Neural crest cell (in vitro differentiated cells): ENCODE results near the gene TMC5. TPM values are rescaled to one million over a fixed set of nuclear protein-coding genes. Genes with fewer than 3 reads are reported as not detected.

Source experiments
- DNase-seq: peaks from one replicate; pipeline ENCODE4 v3.0.0; 2021; ENCODE audit warnings: low read depth, mixed read lengths, low spot score
- H3K27ac Mint-ChIP-seq: one replicate; pipeline ENCODE4 v1.8.0; 2021; ENCODE audit warnings: mild to moderate bottlenecking, mixed read lengths; ENCODE audit not compliant: unreplicated experiment
- H3K27me3 Mint-ChIP-seq: 2 replicates; pipeline ENCODE4 v1.8.0; 2021; ENCODE audit warnings: low read depth, mild to moderate bottlenecking, mixed read lengths
- H3K36me3 Mint-ChIP-seq: 2 replicates; pipeline ENCODE4 v1.8.0; 2021; ENCODE audit warnings: low read depth, mild to moderate bottlenecking, mixed read lengths
- H3K4me1 Mint-ChIP-seq: 2 replicates; pipeline ENCODE4 v1.8.0; 2021; ENCODE audit warnings: mixed read lengths
- H3K4me3 Mint-ChIP-seq: one replicate; pipeline ENCODE4 v1.8.0; 2021; ENCODE audit warnings: mild to moderate bottlenecking, mixed read lengths
- H3K9me3 Mint-ChIP-seq: 2 replicates; pipeline ENCODE4 v1.8.0; 2021; ENCODE audit warnings: mixed read lengths
- total RNA-seq: library from RNA; stranded (reverse); gene quantifications from 2 replicates; pipeline ENCODE4 v1.2.1, GENCODE V29; 2021
- TF ChIP-seq, protein P1 (sequence below): fragments of 200-600 bp; sonication (generic); conservative IDR thresholded peaks from 2 replicates; pipeline ENCODE4 v1.5.0; 2021; ENCODE audit warnings: antibody characterized with exemption, mild to moderate bottlenecking

The TMC5 gene
- total RNA-seq, 1 donor from 2014 or later = not detected

DNA sequence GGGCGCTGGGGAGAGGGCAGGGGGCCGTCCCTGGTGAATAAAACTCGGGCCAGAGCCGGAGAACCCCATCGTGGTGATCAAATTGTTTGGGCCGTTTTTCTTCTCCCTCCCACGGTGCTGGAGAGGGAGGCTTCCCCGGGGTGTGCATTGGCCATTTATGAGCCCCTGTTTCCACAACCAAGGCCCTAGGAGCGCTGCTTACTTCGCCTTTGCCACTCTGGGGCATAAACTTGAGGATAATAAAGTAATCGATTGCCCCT is 106.6 kb downstream of the TMC5 start:
- peak overlapping the region; percentile 83 for H3K27ac Mint-ChIP-seq
- no peak for DNase-seq
- TF ChIP-seq, protein P1, sequence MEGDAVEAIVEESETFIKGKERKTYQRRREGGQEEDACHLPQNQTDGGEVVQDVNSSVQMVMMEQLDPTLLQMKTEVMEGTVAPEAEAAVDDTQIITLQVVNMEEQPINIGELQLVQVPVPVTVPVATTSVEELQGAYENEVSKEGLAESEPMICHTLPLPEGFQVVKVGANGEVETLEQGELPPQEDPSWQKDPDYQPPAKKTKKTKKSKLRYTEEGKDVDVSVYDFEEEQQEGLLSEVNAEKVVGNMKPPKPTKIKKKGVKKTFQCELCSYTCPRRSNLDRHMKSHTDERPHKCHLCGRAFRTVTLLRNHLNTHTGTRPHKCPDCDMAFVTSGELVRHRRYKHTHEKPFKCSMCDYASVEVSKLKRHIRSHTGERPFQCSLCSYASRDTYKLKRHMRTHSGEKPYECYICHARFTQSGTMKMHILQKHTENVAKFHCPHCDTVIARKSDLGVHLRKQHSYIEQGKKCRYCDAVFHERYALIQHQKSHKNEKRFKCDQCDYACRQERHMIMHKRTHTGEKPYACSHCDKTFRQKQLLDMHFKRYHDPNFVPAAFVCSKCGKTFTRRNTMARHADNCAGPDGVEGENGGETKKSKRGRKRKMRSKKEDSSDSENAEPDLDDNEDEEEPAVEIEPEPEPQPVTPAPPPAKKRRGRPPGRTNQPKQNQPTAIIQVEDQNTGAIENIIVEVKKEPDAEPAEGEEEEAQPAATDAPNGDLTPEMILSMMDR = no peak
- peak overlapping the region; percentile 98 for H3K4me3 Mint-ChIP-seq
- peaks cover 50% of the 10 kb centered on the region for H3K4me1 Mint-ChIP-seq
- no peaks in the 10 kb centered on the region for H3K27me3 Mint-ChIP-seq
- no peaks in the 10 kb centered on the region for H3K9me3 Mint-ChIP-seq
- peaks cover 2% of the 10 kb centered on the region for H3K36me3 Mint-ChIP-seq

DNA sequence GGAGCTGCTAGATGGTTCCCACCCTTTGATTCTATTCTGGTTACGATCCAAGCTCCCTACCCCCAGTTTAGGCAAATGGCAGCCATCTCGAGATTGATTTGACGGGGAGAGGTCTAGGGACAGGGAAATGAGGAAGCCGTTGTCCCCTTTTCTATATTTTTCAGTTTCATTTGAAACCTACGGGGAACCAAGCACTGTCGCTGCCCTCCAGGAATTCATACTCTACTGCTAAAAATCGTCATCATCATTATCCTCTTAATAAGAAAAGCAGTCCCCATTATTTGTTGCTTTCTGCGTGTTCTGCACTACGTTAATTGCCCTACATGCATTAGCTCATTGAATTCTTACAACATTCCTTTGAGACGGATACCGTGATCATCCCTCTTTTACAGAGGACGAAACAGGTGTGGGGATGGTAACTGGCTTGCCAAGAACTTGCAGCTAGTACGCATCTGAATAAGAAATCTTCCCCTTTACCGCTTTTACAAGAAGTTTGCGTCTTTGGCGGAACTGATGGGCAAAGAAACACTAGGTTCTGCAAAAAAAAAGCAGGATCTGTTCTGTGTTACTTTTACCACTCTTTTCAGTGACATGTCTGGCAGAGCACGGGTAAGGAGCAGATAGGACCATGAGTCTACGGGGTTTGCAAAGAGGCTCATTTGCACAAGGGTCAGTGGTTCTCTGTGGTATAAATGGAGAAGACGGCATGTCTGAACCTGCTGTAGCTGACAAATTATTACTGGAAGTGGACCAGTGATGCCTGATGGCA is 107.1 kb downstream of the TMC5 start:
- DNase-seq = no peak
- Mint-ChIP-seq H3K4me3 (peak overlapping the region; percentile 98), H3K9me3 (no peaks in the 10 kb centered on the region), H3K27me3 (no peaks in the 10 kb centered on the region), H3K27ac (peak overlapping the region; percentile 83), H3K4me1 (peaks cover 50% of the 10 kb centered on the region), H3K36me3 (peaks cover 2% of the 10 kb centered on the region)
- TF ChIP-seq, protein P1 = no peak

- no peaks in the 10 kb centered on the region for H3K27me3 Mint-ChIP-seq
- TF ChIP-seq, protein P1 = no peak
- H3K36me3 Mint-ChIP-seq = peaks cover 2% of the 10 kb centered on the region
- no peak overlapping the region for H3K27ac Mint-ChIP-seq
- H3K9me3 Mint-ChIP-seq = no peaks in the 10 kb centered on the region
- DNase-seq = no peak
- peak overlapping the region; percentile 98 for H3K4me3 Mint-ChIP-seq
- H3K4me1 Mint-ChIP-seq = peaks cover 47% of the 10 kb centered on the region
Measured at GRCh38 chr16:19525385-19525723, 107.7 kb downstream of the TMC5 start.

GRCh38 chr16:19527161-19527560 is 109.5 kb downstream of the TMC5 start:
- DNase-seq = no peak
- Mint-ChIP-seq H3K4me1 (peaks cover 34% of the 10 kb centered on the region), H3K27me3 (no peaks in the 10 kb centered on the region), H3K4me3 (no peak overlapping the region), H3K27ac (no peak overlapping the region), H3K9me3 (no peaks in the 10 kb centered on the region), H3K36me3 (peaks cover 3% of the 10 kb centered on the region)
- TF ChIP-seq, protein P1 = no peak

- Mint-ChIP-seq H3K36me3 (peaks cover 7% of the 10 kb centered on the region), H3K27me3 (no peaks in the 10 kb centered on the region), H3K4me1 (peaks cover 23% of the 10 kb centered on the region), H3K4me3 (no peak overlapping the region), H3K9me3 (no peaks in the 10 kb centered on the region), H3K27ac (no peak overlapping the region)
- TF ChIP-seq, protein P1 = no peak
- DNase-seq = no peak
Measured at GRCh38 chr16:19528666-19529065, 111.0 kb downstream of the TMC5 start.
